NCI-H748 (cell line): ENCODE data around the gene ARHGAP42.
"Not testable (repeated sequence)": the region's sequence is repeated elsewhere in the genome, so short reads cannot be mapped to it uniquely, and the experiment has no call there.

Experiments
- DNase-seq: peaks from one replicate; lab custom pipeline; 2025; ENCODE audit not compliant: unreplicated experiment; lab: John Stamatoyannopoulos, UW

ARHGAP42 gene

GRCh38 chr11:100719362-100719761 is 32.3 kb downstream of the ARHGAP42 start:
- DNase-seq = peak; percentile 92

- DNase-seq = peak; percentile 86
These were observed 32.7 kb downstream of the ARHGAP42 start for GRCh38 chr11:100719809-100720221.

- DNase-seq = peak; percentile 47
These were observed 39.6 kb downstream of the ARHGAP42 start for GRCh38 chr11:100726680-100727079.

GRCh38 chr11:100727410-100727809 is 40.3 kb downstream of the ARHGAP42 start:
- no peak for DNase-seq

- no peak for DNase-seq
These were observed 43.2 kb downstream of the ARHGAP42 start for GRCh38 chr11:100730266-100730665.

GRCh38 chr11:100731471-100731870 is 44.4 kb downstream of the ARHGAP42 start:
- DNase-seq = no peak

GRCh38 chr11:100732949-100733348 is 45.9 kb downstream of the ARHGAP42 start:
- DNase-seq = no peak

- no peak for DNase-seq
These were observed 47.8 kb downstream of the ARHGAP42 start for GRCh38 chr11:100734743-100735527.

- no peak for DNase-seq
These were observed 49.0 kb downstream of the ARHGAP42 start for GRCh38 chr11:100735949-100736675.

GRCh38 chr11:100738701-100739270 is 51.7 kb downstream of the ARHGAP42 start:
- no peak for DNase-seq

- DNase-seq = no peak
These were observed 52.6 kb downstream of the ARHGAP42 start for GRCh38 chr11:100739666-100740065.

GRCh38 chr11:100740440-100740839 is 53.4 kb downstream of the ARHGAP42 start:
- no peak for DNase-seq

- no peak for DNase-seq
These were observed 55.0 kb downstream of the ARHGAP42 start for GRCh38 chr11:100741866-100742625.

GRCh38 chr11:100746448-100746847 is 59.4 kb downstream of the ARHGAP42 start:
- no peak for DNase-seq

- DNase-seq = peak; percentile 69
These were observed 61.1 kb downstream of the ARHGAP42 start for GRCh38 chr11:100748153-100748552.

- DNase-seq = not testable (repeated sequence)
These were observed 62.9 kb downstream of the ARHGAP42 start for GRCh38 chr11:100749887-100750565.

- not testable (repeated sequence) for DNase-seq
These were observed 63.4 kb downstream of the ARHGAP42 start for GRCh38 chr11:100750566-100750891.

- DNase-seq = peak; percentile 77
These were observed 65.5 kb downstream of the ARHGAP42 start for GRCh38 chr11:100752371-100753171.

- DNase-seq = no peak
These were observed 66.1 kb downstream of the ARHGAP42 start for GRCh38 chr11:100753172-100753543.

GRCh38 chr11:100753571-100753970 is 66.5 kb downstream of the ARHGAP42 start:
- DNase-seq = no peak
